Astrocyte (in vitro differentiated cells and primary cell): ENCODE measurements around the gene LRP1B. TPM values are rescaled to one million over a fixed set of nuclear protein-coding genes. Genes with fewer than 3 reads are reported as not detected.

Experiments used
- DNase-seq: peaks from one replicate; pipeline ENCODE4 v3.0.0-alpha.2; 2010; ENCODE audit warnings: low read depth
- FAIRE-seq: peaks from 2 replicates; lab custom pipeline; 2011; peaks lifted over from hg19 to GRCh38; lab: Jason Lieb, UNC
- H2AFZ ChIP-seq: 2 replicates; pipeline ENCODE4 v1.6.0; 2012; ENCODE audit warnings: low read depth, low read length, inconsistent platforms
- H3K27ac ChIP-seq: 2 replicates; pipeline ENCODE4 v1.5.1; 2011; ENCODE audit warnings: low read depth, low read length, inconsistent platforms
- H3K27me3 ChIP-seq: 2 replicates; pipeline ENCODE4 v1.6.0; 2011; ENCODE audit warnings: low read length, inconsistent platforms; ENCODE audit not compliant: insufficient read depth
- H3K36me3 ChIP-seq: 2 replicates; pipeline ENCODE4 v1.5.1; 2011; ENCODE audit warnings: low read length, inconsistent platforms; ENCODE audit not compliant: insufficient read depth
- H3K4me1 ChIP-seq: 2 replicates; pipeline ENCODE4 v1.5.1; 2011; ENCODE audit warnings: low read length, inconsistent platforms; ENCODE audit not compliant: insufficient read depth
- H3K4me2 ChIP-seq: 2 replicates; pipeline ENCODE4 v1.6.0; 2012; ENCODE audit warnings: low read length, inconsistent platforms
- H3K4me3 ChIP-seq: 2 replicates; pipeline ENCODE4 v1.5.1; 2011; ENCODE audit warnings: low read depth, mild to moderate bottlenecking, low read length, inconsistent platforms; ENCODE audit not compliant: insufficient read depth
- H3K79me2 ChIP-seq: 2 replicates; pipeline ENCODE4 v1.6.0; 2012; ENCODE audit warnings: mild to moderate bottlenecking, low read length, inconsistent platforms; ENCODE audit not compliant: insufficient read depth
- H3K9ac ChIP-seq: 2 replicates; pipeline ENCODE4 v1.6.0; 2012; ENCODE audit warnings: mild to moderate bottlenecking, low read length, inconsistent platforms
- H3K9me3 ChIP-seq: 2 replicates; pipeline ENCODE4 v1.5.1; 2012; ENCODE audit warnings: low read depth, mild to moderate bottlenecking, low read length, inconsistent platforms; ENCODE audit not compliant: insufficient read depth
- H4K20me1 ChIP-seq: 2 replicates; pipeline ENCODE4 v1.6.0; 2012; ENCODE audit warnings: low read length, inconsistent platforms; ENCODE audit not compliant: insufficient read depth
- H3K27ac Mint-ChIP-seq: one replicate; pipeline ENCODE4 v1.8.0; 2021; ENCODE audit warnings: mild to moderate bottlenecking, mixed read lengths; ENCODE audit not compliant: unreplicated experiment
- H3K27me3 Mint-ChIP-seq: one replicate; pipeline ENCODE4 v1.8.0; 2021; ENCODE audit warnings: low read depth, mixed read lengths; ENCODE audit not compliant: unreplicated experiment
- H3K36me3 Mint-ChIP-seq: one replicate; pipeline ENCODE4 v1.8.0; 2021; ENCODE audit warnings: low read depth, mixed read lengths; ENCODE audit not compliant: unreplicated experiment
- H3K4me1 Mint-ChIP-seq: one replicate; pipeline ENCODE4 v1.8.0; 2021; ENCODE audit warnings: low read depth, mixed read lengths; ENCODE audit not compliant: unreplicated experiment
- H3K4me3 Mint-ChIP-seq: one replicate; pipeline ENCODE4 v1.8.0; 2021; ENCODE audit warnings: mild to moderate bottlenecking, moderate library complexity, mixed read lengths; ENCODE audit not compliant: unreplicated experiment
- H3K9me3 Mint-ChIP-seq: one replicate; pipeline ENCODE4 v1.8.0; 2021; ENCODE audit warnings: mild to moderate bottlenecking, mixed read lengths; ENCODE audit not compliant: unreplicated experiment
- EZH2 ChIP-seq: IDR thresholded peaks from 2 replicates; pipeline ENCODE4 v1.6.1; 2012; ENCODE audit warnings: mild to moderate bottlenecking, low read length, inconsistent platforms; ENCODE audit not compliant: insufficient read depth
- total RNA-seq: library from RNA; stranded (reverse); gene quantifications from 2 replicates; pipeline ENCODE4 v1.2.1, GENCODE V29; 2021
- TF ChIP-seq, protein P1 (sequence below): IDR thresholded peaks from 2 replicates; pipeline ENCODE4 v1.5.1; 2011; ENCODE audit warnings: low read depth, mild to moderate bottlenecking, inconsistent platforms, low read length, moderate library complexity; ENCODE audit not compliant: insufficient read depth

LRP1B gene
- total RNA-seq, 1 donor from 2014 or later: 1.5 TPM

- DNase-seq: no peak
- Histone ChIP-seq H3K9ac (no peak overlapping the region), H4K20me1 (no peaks in the 10 kb centered on the region), H3K4me1 (no peaks in the 10 kb centered on the region), H2AFZ (no peak overlapping the region), H3K79me2 (no peaks in the 10 kb centered on the region), H3K27me3 (no peaks in the 10 kb centered on the region), H3K9me3 (no peaks in the 10 kb centered on the region), H3K36me3 (no peaks in the 10 kb centered on the region), H3K4me3 (no peak overlapping the region), H3K27ac (no peak overlapping the region), H3K4me2 (no peak overlapping the region)
- no peak for FAIRE-seq
- Mint-ChIP-seq H3K9me3 (peaks cover 2% of the 10 kb centered on the region), H3K4me1 (no peaks in the 10 kb centered on the region), H3K36me3 (no peaks in the 10 kb centered on the region), H3K4me3 (no peak overlapping the region), H3K27me3 (no peaks in the 10 kb centered on the region), H3K27ac (no peak overlapping the region)
- no peak for TF ChIP-seq EZH2
- TF ChIP-seq, protein P1, sequence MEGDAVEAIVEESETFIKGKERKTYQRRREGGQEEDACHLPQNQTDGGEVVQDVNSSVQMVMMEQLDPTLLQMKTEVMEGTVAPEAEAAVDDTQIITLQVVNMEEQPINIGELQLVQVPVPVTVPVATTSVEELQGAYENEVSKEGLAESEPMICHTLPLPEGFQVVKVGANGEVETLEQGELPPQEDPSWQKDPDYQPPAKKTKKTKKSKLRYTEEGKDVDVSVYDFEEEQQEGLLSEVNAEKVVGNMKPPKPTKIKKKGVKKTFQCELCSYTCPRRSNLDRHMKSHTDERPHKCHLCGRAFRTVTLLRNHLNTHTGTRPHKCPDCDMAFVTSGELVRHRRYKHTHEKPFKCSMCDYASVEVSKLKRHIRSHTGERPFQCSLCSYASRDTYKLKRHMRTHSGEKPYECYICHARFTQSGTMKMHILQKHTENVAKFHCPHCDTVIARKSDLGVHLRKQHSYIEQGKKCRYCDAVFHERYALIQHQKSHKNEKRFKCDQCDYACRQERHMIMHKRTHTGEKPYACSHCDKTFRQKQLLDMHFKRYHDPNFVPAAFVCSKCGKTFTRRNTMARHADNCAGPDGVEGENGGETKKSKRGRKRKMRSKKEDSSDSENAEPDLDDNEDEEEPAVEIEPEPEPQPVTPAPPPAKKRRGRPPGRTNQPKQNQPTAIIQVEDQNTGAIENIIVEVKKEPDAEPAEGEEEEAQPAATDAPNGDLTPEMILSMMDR: no peak
These were observed 162.8 kb downstream of the LRP1B start for GRCh38 chr2:141967980-141968379.

DNA sequence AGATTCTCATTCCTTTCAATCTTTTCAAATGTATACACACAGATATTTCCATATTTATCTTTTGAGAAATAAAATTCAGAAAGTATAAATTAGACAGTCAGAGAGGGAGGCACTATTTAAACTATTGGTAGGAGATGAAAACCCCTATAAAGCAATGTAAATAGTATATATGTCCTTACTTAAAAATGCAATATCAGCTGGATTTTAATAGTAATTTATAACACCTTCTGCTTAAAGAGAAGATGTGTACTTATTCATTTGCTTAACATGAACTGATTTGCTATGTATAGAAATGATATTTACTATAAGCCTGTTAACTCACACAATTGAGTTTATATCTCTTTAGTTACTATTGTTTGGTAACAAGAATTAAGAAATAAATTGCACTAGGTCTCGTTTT, 163.3 kb downstream of the LRP1B start:
- no peak overlapping the region for H3K27ac Mint-ChIP-seq
- H2AFZ ChIP-seq: no peak overlapping the region
- H3K9me3 Mint-ChIP-seq: peaks cover 2% of the 10 kb centered on the region
- no peaks in the 10 kb centered on the region for H3K27me3 ChIP-seq
- H3K27me3 Mint-ChIP-seq: no peaks in the 10 kb centered on the region
- no peak overlapping the region for H3K4me2 ChIP-seq
- no peaks in the 10 kb centered on the region for H3K9me3 ChIP-seq
- H3K36me3 Mint-ChIP-seq: no peaks in the 10 kb centered on the region
- FAIRE-seq (no peak), DNase-seq (no peak)
- no peak for TF ChIP-seq EZH2
- TF ChIP-seq, protein P1: no peak
- no peak overlapping the region for H3K4me3 Mint-ChIP-seq
- H3K4me1 Mint-ChIP-seq: no peaks in the 10 kb centered on the region
- H3K79me2 ChIP-seq: no peaks in the 10 kb centered on the region
- H3K9ac ChIP-seq: no peak overlapping the region
- no peak overlapping the region for H3K4me3 ChIP-seq
- H3K27ac ChIP-seq: no peak overlapping the region
- no peaks in the 10 kb centered on the region for H3K36me3 ChIP-seq
- H3K4me1 ChIP-seq: no peaks in the 10 kb centered on the region
- no peaks in the 10 kb centered on the region for H4K20me1 ChIP-seq

GRCh38 chr2:141959941-141960340, 170.9 kb downstream of the LRP1B start:
- Mint-ChIP-seq H3K27ac (no peak overlapping the region), H3K4me1 (peaks cover 2% of the 10 kb centered on the region), H3K27me3 (no peaks in the 10 kb centered on the region), H3K36me3 (no peaks in the 10 kb centered on the region), H3K9me3 (no peaks in the 10 kb centered on the region), H3K4me3 (no peak overlapping the region)
- Histone ChIP-seq H3K4me2 (no peak overlapping the region), H3K4me3 (no peak overlapping the region), H3K27ac (no peak overlapping the region), H4K20me1 (no peaks in the 10 kb centered on the region), H3K27me3 (no peaks in the 10 kb centered on the region), H3K9me3 (no peaks in the 10 kb centered on the region), H3K79me2 (no peaks in the 10 kb centered on the region), H3K4me1 (no peaks in the 10 kb centered on the region), H3K36me3 (no peaks in the 10 kb centered on the region), H2AFZ (no peak overlapping the region), H3K9ac (no peak overlapping the region)
- no peak for FAIRE-seq
- TF ChIP-seq EZH2: no peak
- TF ChIP-seq, protein P1: no peak
- no peak for DNase-seq
